Left renal pelvis (tissue), 4 donors: ENCODE measurements around the gene USP15. TPM values are rescaled to one million over a fixed set of nuclear protein-coding genes. Genes with fewer than 3 reads are reported as not detected.
"Not testable (repeated sequence)": the region's sequence is repeated elsewhere in the genome, so short reads cannot be mapped to it uniquely, and the experiment has no call there.

Source experiments
- DNase-seq, 4 donors: peaks; one replicate each; pipeline ENCODE4 v3.0.0-alpha.2; 2013; ENCODE audit warnings: low read depth in 4 of 4, low spot score in 3 of 4
- polyA plus RNA-seq, 4 donors: library from polyadenylated mRNA; unstranded; fragments of 120-200 nt; gene quantifications; one replicate each; pipeline ENCODE4 v1.2.1, GENCODE V29; 2013; ENCODE audit not compliant: insufficient read length in 4 of 4

The USP15 gene
- polyA plus RNA-seq, 4 donors = 42.6 to 51.6 (median 50.0) TPM

GRCh38 chr12:62313727-62314380, 53.6 kb downstream of the USP15 start:
- no peak for DNase-seq

DNA sequence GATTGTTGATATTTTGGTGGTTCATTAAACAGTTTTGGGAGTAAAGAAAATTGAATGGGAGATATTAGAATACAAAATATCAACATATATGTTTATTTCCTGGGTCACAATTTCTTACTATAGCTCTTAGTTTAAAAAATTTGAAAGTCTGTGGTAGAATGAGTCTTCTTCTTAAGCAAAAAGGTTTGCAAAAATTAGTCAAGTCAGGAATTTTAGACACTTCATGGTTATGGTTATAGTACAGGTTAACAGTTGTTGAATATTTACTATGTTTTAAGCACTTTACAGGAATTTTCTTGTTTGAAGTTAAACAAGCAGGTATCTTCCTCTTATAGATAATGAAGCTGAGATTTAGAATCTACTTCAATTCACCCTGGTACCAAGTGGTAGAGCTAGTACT, 56.8 kb downstream of the USP15 start:
- no peak for DNase-seq

GRCh38 chr12:62319058-62319457, 58.9 kb downstream of the USP15 start:
- no peak for DNase-seq

- no peak for DNase-seq
Measured at GRCh38 chr12:62320054-62320453, 59.9 kb downstream of the USP15 start.

GRCh38 chr12:62323386-62323785, 63.2 kb downstream of the USP15 start:
- no peak for DNase-seq

GRCh38 chr12:62328296-62328921, 68.2 kb downstream of the USP15 start:
- no peak for DNase-seq

DNA sequence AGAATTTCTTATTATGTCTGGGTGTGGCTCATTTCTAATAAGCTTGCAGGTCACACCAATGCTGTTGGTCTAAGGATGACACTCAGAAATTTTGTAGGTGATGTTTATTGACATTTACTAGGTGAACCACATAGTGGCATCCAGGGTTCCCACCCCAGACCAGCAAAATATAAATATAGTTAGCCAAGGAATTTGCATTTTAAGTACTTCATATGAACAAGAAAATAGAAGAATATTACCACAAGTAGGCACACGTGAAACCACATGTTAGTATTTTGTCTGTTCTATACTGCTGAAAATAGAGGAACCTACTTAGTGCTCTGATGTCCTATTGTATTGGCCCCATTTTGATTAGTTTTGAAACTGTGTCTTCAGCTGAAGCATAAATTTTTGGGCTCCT, 71.1 kb downstream of the USP15 start:
- no peak for DNase-seq

DNA sequence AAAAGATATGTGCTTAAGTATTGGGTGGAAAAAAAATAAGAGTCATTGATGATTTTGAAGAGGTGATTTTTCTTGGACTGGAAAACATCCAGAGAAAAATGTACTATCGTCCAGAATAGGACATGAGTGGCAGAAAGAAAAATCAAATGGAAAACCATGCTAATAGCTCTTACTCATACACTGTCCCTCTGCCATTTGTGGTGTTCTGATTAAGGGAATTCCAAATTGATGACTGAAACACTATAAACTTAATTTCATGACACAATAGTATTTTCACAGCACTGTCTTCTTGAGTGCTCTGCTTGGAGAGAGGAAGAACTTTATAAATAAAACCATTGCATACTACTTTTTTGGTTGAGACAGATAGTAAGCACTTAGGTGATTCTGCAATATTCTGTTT, 72.4 kb downstream of the USP15 start:
- no peak for DNase-seq

DNA sequence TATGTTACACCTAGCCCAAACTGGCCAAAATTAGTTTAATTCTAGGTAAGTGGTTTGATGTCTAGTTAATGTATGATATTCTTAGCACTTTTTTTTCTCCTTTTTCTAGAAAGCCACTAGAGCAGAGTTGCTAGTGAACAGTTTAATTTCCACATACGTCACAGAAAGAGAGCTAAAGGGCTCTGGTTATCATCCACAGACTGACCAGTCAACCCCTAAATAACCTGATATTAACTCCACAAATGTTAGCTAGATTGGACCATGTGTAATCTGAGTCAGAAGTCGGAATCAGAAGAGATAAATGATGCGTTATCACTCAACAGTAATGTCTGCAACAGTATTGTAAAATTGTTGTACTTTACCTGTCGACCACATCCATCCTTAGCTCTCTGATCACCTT, 74.9 kb downstream of the USP15 start:
- DNase-seq = no peak

DNA sequence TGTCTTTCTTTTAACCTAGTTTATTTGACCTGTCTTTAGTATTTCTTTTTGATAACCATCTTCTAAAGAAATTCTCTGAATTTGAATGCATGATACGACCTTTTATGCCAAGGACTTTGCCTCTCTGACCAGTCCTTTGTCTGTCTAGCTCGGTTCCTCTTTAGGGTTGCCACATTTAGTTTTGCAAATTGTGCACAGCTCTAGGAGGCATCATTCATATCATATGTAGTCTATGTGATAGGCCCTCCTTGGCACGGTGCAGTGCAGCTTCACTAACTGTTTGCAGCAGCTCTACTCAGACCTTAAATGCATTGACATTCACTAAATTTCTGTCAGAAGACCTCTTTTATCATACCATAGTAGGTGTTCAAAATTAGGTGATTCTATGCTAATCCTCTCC, 75.6 kb downstream of the USP15 start:
- DNase-seq = no peak

DNA sequence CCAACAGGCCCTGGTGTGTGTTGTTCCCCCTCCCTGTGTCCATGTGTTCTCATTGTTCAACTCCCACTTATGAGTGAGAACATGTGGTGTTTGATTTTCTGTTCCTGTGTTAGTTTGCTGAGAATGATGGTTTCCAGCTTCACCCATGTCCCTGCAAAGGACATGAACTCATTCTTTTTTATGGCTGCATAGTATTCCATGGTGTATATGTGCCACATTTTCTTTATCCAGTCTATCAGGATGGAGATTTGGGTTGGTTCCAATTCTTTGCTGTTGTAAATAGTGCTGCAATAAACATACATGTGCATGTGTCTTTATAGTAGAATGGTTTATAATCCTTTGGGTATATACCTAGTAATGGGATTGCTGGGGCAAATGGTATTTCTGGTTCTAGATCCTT, 77.4 kb downstream of the USP15 start:
- not testable (repeated sequence) for DNase-seq

GRCh38 chr12:62342614-62343303, 82.6 kb downstream of the USP15 start:
- not testable (repeated sequence) for DNase-seq

GRCh38 chr12:62343304-62344120, 83.3 kb downstream of the USP15 start:
- DNase-seq = not testable (repeated sequence)

GRCh38 chr12:62344731-62345556, 84.7 kb downstream of the USP15 start:
- DNase-seq = not testable (repeated sequence)

GRCh38 chr12:62345667-62346066, 85.5 kb downstream of the USP15 start:
- no peak for DNase-seq

GRCh38 chr12:62346817-62347216, 86.6 kb downstream of the USP15 start:
- DNase-seq = no peak

GRCh38 chr12:62347922-62348650, 87.9 kb downstream of the USP15 start:
- no peak for DNase-seq

GRCh38 chr12:62350554-62350953, 90.3 kb downstream of the USP15 start:
- DNase-seq = no peak

DNA sequence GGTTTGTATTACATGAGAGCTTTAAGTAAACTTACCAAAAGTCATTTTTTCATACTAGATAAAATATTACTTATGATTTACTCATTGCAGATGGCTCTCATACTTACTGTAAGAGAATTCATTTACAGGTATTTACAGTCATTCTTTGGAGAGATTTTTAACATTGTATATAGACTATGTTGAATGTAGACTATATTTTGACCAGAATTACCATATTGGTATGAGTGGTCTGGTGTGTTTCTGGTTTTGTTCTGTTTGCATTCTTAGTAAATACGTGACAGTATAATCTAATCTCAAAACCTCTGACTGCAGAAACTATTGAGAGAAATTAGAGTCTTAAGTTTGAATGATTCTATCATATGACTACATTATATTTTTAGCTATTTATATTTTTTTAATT, 91.1 kb downstream of the USP15 start:
- DNase-seq = no peak

GRCh38 chr12:62361048-62361447, 100.8 kb downstream of the USP15 start:
- DNase-seq = no peak
